ENCODE results near the gene CBFA2T3.

Gene CBFA2T3

DNA sequence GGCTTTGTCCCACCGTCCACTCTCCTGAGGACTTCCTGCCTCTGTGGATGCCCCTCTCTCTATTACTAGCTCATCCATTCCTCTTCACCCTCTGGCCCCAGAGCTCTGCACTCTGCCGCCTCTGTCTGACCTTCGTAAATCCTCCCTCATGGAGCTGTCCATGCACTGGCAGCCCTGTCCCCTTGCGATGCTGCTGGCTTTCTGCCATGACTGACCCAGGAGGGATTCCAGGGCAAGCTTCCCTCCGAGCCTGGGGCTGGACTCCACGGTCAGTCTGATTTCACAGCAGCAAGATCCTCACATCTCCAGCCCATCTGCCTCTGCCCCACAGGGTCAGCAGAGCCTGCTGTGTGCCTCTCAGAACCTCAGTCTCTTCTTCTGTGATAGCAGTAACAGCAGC is 4.7 kb downstream of the CBFA2T3 start:
- TF ChIP-seq, protein P1, sequence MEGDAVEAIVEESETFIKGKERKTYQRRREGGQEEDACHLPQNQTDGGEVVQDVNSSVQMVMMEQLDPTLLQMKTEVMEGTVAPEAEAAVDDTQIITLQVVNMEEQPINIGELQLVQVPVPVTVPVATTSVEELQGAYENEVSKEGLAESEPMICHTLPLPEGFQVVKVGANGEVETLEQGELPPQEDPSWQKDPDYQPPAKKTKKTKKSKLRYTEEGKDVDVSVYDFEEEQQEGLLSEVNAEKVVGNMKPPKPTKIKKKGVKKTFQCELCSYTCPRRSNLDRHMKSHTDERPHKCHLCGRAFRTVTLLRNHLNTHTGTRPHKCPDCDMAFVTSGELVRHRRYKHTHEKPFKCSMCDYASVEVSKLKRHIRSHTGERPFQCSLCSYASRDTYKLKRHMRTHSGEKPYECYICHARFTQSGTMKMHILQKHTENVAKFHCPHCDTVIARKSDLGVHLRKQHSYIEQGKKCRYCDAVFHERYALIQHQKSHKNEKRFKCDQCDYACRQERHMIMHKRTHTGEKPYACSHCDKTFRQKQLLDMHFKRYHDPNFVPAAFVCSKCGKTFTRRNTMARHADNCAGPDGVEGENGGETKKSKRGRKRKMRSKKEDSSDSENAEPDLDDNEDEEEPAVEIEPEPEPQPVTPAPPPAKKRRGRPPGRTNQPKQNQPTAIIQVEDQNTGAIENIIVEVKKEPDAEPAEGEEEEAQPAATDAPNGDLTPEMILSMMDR (conservative IDR thresholded peaks at IDR 0.05; ENCODE audit: low read depth, low read length) = no peak
- H3K4me3 ChIP-seq (ENCODE audit: low read depth, low read length) = no peak overlapping the region
- DNase-seq (ENCODE audit: low read depth) = no peak

DNA sequence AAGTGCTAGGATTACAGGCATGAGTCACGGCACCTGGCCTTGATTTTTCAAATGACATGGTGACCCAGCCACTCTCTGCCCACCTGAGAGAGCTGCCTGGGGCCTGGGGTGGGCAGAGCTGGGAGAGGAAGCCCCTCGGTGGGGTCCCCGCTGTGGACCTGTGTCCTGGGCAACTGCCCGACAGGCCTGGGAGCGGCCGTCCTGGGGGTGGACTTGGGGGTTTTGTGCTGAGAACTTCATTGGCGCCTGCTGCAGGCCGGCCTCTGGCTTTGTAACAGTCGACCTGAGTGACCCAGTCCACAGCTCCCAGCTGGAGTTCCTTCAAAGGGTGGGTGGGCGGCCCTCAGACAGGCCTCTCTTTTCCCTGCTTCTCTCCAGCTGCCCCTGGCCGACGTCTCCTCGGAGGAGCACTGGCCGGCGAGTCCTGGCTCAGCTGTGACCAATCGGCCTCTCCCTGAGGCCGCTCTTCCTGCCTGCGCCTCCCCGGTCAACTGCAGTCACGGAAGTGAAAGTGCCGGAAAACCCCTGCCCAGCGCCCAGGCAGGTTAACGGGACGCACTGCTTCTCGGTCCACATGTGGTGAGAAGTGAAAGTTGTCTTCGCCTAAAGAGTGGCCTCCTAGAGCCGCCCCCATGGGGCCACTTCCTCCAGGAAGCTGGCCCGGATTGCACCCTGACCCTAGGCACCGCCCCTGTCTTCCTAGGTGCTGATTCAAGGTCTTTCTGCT is 5.5 kb downstream of the CBFA2T3 start:
- H3K4me3 ChIP-seq (ENCODE audit: low read depth, low read length) = no peak overlapping the region
- no peak for DNase-seq (ENCODE audit: low read depth)
- TF ChIP-seq, protein P1 (conservative IDR thresholded peaks at IDR 0.05; ENCODE audit: low read depth, low read length) = no peak

DNA sequence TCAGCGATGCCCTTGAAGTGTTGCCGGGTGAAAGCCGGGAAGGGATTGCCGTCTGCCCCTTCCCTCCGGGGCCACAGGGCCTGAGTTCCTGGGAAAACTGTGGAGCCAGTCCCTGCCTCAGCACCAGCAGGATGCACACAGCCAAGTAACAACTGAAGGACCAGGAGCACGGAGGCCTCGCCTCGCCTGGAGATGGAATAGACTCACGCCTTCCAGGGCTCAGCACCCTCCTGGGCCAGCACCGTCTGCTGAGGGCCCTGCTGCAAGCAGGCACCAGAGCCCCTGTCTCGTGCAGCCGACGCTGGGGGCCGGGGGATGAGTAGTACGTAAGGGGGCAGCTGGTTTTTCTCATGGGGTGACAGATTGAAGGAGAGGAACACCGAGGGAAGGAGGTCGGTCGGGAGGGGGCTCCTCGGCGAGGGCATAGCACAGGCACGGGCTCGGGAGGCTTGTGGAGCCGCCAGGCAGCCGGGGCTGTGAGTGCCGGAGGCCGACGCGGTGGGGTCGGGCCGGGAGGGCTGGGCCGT is 6.4 kb downstream of the CBFA2T3 start:
- TF ChIP-seq, protein P1 (conservative IDR thresholded peaks at IDR 0.05; ENCODE audit: low read depth, low read length) = no peak
- no peak overlapping the region for H3K4me3 ChIP-seq (ENCODE audit: low read depth, low read length)

DNA sequence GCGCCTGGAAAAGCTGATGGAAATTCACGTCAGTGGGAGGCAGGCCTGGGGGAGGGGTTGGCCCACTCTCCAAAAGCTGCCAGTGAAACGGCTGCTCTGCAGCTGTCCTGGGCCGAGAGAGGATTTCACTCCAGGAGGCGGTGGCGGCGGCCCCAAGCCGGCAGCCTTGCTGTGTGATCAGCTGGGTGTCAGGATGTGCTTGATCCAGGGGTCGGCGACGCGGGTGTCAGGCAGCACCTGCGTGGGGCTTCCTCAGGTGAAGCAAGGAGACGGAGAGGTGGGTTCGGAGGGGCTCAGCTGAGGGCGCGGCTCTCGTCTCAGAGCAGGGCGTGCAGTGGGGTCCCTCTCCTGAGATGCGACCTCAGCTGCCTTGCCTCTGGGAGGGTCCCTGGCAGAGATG is 7.0 kb downstream of the CBFA2T3 start:
- TF ChIP-seq, protein P1 (conservative IDR thresholded peaks at IDR 0.05; ENCODE audit: low read depth, low read length) = no peak
- H3K4me3 ChIP-seq (ENCODE audit: low read depth, low read length) = no peak overlapping the region
- DNase-seq (ENCODE audit: low read depth) = no peak

More for the DNA sequence above, 6.4 kb downstream of the CBFA2T3 start:
- DNase-seq (ENCODE audit: low read depth) = no peak

DNA sequence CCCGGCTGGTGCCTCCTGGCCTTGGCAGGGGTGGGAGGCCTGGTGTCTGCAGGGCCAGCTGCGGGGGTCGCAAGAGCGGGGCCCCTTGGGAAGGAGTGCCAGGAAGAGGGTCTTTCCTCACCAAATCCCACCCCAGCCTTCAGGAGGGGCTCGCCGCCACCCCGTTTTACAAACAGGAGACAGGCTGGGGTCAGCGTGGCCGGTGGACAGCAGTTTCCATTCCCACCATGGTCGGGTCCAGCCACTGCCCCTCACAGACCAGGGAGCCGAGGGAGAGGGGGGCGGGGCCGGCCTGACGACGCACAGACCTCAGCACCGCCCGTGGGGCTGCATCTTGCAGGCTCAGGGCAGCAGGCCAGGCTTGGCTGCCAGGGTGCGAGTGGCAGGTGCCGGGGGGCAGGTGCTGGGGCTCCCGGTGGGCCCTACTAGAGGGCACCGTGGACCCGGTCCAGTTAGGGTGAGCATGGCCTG is 7.6 kb downstream of the CBFA2T3 start:
- no peak for DNase-seq (ENCODE audit: low read depth)
- TF ChIP-seq, protein P1 (conservative IDR thresholded peaks at IDR 0.05; ENCODE audit: low read depth, low read length) = no peak
- no peak overlapping the region for H3K4me3 ChIP-seq (ENCODE audit: low read depth, low read length)

DNA sequence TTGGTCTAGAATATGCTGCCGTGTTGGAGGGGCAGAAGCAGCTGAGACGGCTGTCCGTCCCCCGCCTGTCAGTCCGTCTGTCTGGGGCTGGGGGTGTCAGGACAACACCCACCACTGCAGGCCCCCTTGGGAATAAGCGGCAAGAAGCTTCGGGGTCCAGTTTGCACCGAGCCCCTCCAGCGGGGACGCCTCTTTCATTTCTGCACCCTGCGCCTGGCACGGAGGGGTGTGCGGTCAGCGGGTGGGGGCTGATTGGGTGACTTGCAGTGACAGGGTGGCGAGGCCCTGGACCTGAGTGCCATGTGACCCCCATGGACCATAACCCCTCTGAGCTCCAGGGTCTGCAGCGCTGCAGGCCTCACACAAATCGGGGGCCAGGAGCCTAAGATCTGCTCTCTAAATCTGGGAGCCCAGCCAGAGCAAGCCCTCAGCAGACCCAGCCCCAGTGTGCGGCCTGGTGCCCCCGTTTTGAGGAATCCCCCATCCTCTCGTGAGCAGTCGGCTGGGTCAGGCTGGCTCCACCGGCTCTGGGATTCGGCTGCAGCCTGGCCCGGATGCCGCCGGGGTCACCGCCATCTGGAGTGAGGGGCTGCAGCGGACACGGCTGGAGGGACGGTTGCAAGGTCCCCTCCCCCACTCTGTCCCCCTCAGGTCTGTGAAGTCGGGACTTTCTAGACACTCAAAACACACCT is 8.3 kb downstream of the CBFA2T3 start:
- TF ChIP-seq, protein P1 (conservative IDR thresholded peaks at IDR 0.05; ENCODE audit: low read depth, low read length) = no peak
- no peak overlapping the region for H3K4me3 ChIP-seq (ENCODE audit: low read depth, low read length)

More for the DNA sequence above, 8.3 kb downstream of the CBFA2T3 start:
- DNase-seq (ENCODE audit: low read depth) = no peak
